SK-N-MC (cell line): Measurements from ENCODE around the gene FAM53B.

Experiments
- DNase-seq: peaks from one replicate; pipeline ENCODE4 v3.0.0-alpha.2; 2011; ENCODE audit warnings: low read depth, low spot score
- H3K27ac ChIP-seq: fragments of 200-600 bp; sonication (generic); 2 replicates; pipeline ENCODE4 v1.5.1; 2016; ENCODE audit warnings: mixed run types
- H3K36me3 ChIP-seq: fragments of 200-600 bp; sonication (generic); 2 replicates; pipeline ENCODE4 v1.6.1; 2017; ENCODE audit warnings: antibody characterized with exemption, low read length, mixed read lengths; ENCODE audit not compliant: insufficient read depth
- H3K4me3 ChIP-seq: fragments of 200-600 bp; sonication (generic); 2 replicates; pipeline ENCODE4 v1.5.1; 2016
- H3K9ac ChIP-seq: fragments of 200-600 bp; sonication (generic); 2 replicates; pipeline ENCODE4 v1.8.0; 2017; ENCODE audit warnings: mixed run types, mixed read lengths; ENCODE audit not compliant: insufficient read length
- H3K9me3 ChIP-seq: fragments of 200-600 bp; sonication (generic); 2 replicates; pipeline ENCODE4 v1.6.1; 2017; ENCODE audit warnings: low read depth, mild to moderate bottlenecking, antibody characterized with exemption, low read length, moderate library complexity, mixed read lengths
- EZH2 ChIP-seq: fragments of 200-600 bp; sonication (generic); IDR thresholded peaks from one replicate; pipeline ENCODE4 v1.6.1; 2017; ENCODE audit warnings: antibody characterized with exemption
- FOXP2 ChIP-seq: optimal IDR thresholded peaks from 2 replicates; pipeline ENCODE3; 2011; ENCODE audit warnings: mild to moderate bottlenecking, moderate library complexity; ENCODE audit not compliant: insufficient read depth; ENCODE audit errors: extremely low read length, control extremely low read depth
- POLR2AphosphoS5 ChIP-seq: IDR thresholded peaks from 2 replicates; pipeline ENCODE4 v1.6.1; 2012; ENCODE audit warnings: mild to moderate bottlenecking, low read depth, low read length, borderline replicate concordance

The FAM53B gene

DNA sequence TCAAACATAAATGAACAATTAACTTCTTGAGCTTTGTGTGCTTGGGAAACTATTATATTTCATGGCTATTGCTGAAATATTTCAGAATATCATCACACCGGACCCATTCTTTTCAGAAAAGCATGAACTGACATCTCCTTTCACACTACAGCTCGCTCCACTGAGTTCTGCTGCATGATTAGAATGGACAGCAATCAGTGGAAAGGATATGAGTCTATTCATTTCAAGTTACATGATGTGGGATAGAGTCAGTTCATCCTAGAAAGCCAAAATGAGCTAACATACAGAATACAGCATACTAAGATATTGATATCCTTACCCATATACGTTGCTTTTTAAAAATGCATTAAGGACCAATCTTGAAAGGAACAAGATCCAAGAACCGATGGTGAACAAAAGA is 1.1 kb upstream of the FAM53B start:
- H3K9me3 ChIP-seq = no peaks in the 10 kb centered on the region
- H3K36me3 ChIP-seq = no peaks in the 10 kb centered on the region
- H3K27ac ChIP-seq = no peak overlapping the region
- DNase-seq = no peak
- H3K9ac ChIP-seq = no peak overlapping the region
- no peak overlapping the region for H3K4me3 ChIP-seq
- TF ChIP-seq POLR2AphosphoS5 = no peak
- no peak for TF ChIP-seq FOXP2
- no peak for TF ChIP-seq EZH2

DNA sequence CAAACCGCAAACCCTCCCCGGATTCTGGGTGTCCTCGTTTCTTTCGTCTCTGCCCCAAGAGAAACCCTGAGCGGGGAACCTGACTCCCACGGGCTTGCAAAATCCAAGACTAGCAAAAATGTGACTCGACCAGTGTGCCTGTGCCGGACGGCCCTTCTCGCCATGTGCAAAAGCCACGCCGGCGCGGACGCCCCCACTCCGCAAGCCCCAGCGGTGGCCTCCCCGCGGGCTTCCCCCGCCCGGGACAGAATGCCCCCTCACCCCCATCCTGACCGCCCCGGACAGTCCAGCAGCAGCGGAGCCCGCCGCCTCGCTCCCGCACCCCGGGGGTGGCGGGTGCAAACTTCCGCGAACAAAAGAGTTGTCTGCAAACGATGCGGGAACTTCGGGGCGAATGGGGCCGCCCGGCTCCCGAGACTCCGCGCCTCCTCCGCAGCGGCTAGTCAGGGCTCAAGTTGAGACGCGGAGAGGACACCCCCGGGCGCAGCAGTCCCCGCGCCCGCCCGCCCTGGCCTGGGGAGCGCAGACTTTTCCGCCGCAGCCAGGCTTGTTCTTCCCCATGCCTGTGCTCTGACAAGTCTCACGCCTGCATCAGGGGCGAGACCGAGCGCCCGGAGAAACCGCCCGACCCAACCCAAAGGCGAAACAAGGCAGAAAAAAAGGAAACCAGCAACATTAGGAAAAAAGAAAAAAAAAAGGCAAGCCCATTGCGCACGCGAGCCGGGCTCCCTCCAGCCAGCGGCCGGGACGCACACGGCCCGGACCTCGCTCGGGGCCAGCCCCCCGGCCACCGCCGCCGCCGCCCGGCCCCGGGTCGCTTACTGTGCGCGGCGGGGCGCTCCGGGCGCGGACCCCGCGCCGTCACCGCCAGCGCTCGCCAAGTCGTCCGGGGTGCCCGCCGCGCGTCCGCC is 732 bp downstream of the FAM53B start:
- no peak overlapping the region for H3K27ac ChIP-seq
- DNase-seq = no peak
- H3K36me3 ChIP-seq = no peaks in the 10 kb centered on the region
- peak overlapping the region; percentile 79 for H3K4me3 ChIP-seq
- H3K9ac ChIP-seq = peak overlapping the region; percentile 80
- no peaks in the 10 kb centered on the region for H3K9me3 ChIP-seq
- TF ChIP-seq EZH2 (no peak), POLR2AphosphoS5 (no peak), FOXP2 (no peak)

DNA sequence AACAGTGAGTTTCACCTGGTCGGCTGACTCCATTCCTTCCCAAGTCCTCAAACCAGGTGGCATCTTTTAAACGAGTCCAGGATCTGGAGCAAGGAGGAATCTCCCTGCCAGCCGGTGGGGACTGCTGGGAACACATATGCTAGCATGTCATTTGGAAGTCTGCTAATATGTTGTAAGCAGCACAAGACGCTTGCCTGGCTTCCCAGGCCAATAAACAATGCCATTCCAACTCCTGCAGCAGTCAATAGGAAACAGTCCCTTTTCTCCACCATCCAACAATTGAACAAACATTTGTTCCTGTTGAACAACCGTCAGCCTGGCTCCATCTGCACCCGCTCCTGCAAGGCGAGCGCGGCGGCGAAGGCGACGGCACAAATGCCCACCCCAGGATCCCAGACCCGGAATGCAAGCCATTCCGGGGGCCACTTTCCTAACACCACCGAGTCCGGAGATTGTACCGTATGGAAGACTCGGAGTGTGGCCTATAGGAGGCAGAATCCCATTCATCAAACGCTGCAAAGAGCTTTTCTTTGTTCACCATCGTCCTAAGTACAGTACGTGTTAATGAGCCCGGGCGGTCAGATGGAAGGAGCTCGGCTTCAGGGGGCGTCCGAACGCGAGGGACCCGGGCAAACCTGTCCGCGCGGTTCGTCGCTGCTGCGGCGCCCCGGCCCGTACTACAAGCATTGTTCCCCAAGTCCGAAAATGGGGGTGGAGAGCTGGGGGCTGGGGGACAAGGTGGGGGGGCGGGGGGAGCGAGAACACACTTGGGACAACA is 1.6 kb downstream of the FAM53B start:
- DNase-seq = no peak
- Histone ChIP-seq H3K36me3 (no peaks in the 10 kb centered on the region), H3K4me3 (peak overlapping the region; percentile 79), H3K9me3 (no peaks in the 10 kb centered on the region), H3K27ac (no peak overlapping the region), H3K9ac (peak overlapping the region; percentile 80)
- TF ChIP-seq FOXP2 = no peak
- TF ChIP-seq POLR2AphosphoS5 = no peak
- TF ChIP-seq EZH2 = no peak

DNA sequence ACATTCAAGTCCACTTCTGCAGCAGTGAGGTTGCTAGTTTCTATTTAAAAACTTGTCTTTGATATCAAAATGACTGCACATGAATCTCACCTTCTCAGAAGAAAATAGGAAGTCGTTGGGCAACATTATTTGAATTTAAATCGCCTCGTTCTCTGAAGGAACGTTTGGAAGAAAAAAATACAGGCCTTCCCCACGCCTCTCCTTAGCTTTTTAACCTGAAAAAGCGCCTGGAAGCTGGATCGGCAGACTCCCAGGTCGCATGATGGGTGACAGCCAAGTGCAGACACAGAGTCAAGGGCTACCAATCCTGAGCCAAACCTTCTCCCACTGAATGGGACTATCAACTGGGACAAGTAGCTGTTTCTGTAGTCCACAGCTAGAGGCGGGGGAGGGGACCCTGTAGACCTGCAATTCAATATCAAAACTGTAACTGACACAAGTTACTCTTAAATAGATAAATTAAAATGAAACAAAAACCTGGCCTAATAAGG is 2.2 kb downstream of the FAM53B start:
- no peak for TF ChIP-seq POLR2AphosphoS5
- no peak for TF ChIP-seq FOXP2
- no peak for TF ChIP-seq EZH2
- H3K36me3 ChIP-seq = no peaks in the 10 kb centered on the region
- peak overlapping the region; percentile 1 for H3K9ac ChIP-seq
- H3K4me3 ChIP-seq = peak overlapping the region; percentile 79
- H3K9me3 ChIP-seq = no peaks in the 10 kb centered on the region
- no peak overlapping the region for H3K27ac ChIP-seq
- no peak for DNase-seq

DNA sequence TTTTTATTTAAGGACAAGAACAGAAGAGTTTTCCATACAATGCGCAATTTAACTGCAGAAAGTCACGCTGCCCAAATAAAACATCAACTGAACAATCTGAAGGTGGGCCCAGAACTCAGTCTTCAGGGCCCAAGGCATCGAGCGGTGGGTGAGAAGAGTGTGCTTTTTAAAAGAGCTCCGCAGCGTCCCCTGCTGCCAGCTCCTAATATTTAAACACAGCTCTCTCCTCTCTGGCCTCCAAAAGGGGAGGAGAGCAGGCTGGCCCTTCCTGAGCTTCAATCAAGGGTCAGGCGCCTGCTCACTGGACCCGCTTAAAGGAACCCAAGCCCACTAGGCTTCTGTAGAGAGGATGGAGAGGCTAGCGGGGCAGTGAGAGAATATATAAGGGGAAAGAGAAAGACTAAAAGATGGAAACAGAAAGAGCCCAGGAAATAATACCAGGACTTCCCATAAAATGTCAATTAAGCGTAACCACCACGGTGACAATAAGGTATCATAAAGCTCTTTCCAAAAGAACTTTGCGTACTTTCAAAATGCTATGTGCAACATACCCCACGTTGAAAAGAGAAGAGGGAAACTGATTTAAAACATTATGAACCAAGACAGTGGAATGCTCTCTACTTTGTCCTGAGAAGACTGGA is 2.8 kb downstream of the FAM53B start:
- TF ChIP-seq EZH2 (no peak), POLR2AphosphoS5 (no peak), FOXP2 (no peak)
- H3K27ac ChIP-seq = no peak overlapping the region
- H3K4me3 ChIP-seq = peak overlapping the region; percentile 48
- H3K9me3 ChIP-seq = no peaks in the 10 kb centered on the region
- no peaks in the 10 kb centered on the region for H3K36me3 ChIP-seq
- no peak for DNase-seq
- H3K9ac ChIP-seq = peak overlapping the region; percentile 20

DNA sequence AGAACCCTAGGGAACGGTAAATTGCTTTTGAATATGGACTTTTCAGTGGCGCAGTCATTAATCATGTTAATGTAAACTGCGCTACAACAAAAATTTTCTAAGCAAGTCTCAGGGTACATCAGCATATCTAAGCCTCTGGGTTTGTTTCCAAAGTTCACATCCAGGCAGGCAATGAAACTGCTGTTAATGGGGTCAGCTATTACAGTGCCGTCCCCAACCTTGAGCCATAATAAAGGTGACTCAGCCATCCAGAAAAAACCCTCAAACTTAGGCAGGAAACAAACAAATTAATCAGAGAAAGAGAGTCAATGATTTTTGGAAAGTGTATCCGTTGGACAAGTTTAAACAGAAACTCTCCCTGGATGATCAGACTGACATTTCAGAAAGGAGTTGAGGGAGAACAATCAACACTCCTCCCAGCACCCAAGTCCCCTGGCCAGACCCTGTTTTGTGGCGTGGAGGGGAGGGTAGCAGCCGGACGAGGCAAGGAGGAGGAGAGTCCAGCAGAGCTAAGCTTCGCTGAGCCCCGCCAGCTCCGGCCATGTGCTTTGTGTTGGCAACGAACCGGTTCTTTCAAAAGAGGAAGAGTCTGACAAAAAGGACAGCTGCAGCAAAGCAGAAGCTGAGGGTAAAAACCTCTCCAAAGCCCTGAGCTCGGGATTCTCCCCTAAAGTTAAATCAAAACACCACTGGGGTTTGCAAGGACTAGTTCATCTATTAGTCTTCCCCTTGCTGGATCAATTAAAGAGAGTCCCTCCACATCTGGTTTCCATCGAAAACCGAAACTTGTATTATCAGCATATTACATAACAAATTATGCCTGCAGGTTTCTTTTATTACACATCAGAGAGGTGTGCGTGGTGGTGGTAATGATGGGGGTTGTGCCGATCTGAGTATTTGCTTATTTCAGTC is 3.6 kb downstream of the FAM53B start:
- no peak overlapping the region for H3K9ac ChIP-seq
- no peak for DNase-seq
- TF ChIP-seq FOXP2 (no peak), EZH2 (no peak), POLR2AphosphoS5 (no peak)
- H3K36me3 ChIP-seq = no peaks in the 10 kb centered on the region
- H3K4me3 ChIP-seq = peak overlapping the region; percentile 48
- no peaks in the 10 kb centered on the region for H3K9me3 ChIP-seq
- H3K27ac ChIP-seq = no peak overlapping the region

DNA sequence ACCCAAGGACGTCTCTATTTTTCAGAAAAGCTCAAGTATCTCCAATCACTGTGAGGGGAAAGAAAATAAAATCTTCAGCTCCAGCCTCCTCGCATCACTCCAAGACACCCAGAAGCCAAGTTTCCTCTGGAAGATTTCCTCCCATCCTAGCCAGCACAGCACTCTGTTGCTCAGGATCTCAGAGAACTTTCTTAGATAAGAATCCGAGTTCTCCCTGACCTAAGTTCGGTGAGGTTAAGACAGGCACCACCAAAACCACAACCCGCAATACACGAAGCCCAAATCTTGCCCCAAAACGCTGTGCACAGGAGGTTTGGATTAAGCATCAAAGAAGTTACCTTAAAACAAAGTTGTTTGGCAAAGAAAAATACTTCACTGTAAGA is 4.2 kb downstream of the FAM53B start:
- H3K27ac ChIP-seq = no peak overlapping the region
- TF ChIP-seq FOXP2 = no peak
- no peak for TF ChIP-seq EZH2
- TF ChIP-seq POLR2AphosphoS5 = no peak
- no peaks in the 10 kb centered on the region for H3K36me3 ChIP-seq
- H3K4me3 ChIP-seq = peak overlapping the region; percentile 48; the same call in 1 of the 2 replicates
- DNase-seq = no peak
- no peaks in the 10 kb centered on the region for H3K9me3 ChIP-seq
- H3K9ac ChIP-seq = no peak overlapping the region
